GM19463 (cell line): ENCODE measurements around the gene SCNN1B.
"Not testable (repeated sequence)": the region's sequence is repeated elsewhere in the genome, so short reads cannot be mapped to it uniquely, and the experiment has no call there.

Experiments
- ATAC-seq: cut with Tn5 transposase; IDR thresholded peaks from one replicate; pipeline ENCODE4 v1.9.1; 2021; ENCODE audit warnings: mild to moderate bottlenecking, moderate library complexity; ENCODE audit not compliant: unreplicated experiment

SCNN1B gene

DNA sequence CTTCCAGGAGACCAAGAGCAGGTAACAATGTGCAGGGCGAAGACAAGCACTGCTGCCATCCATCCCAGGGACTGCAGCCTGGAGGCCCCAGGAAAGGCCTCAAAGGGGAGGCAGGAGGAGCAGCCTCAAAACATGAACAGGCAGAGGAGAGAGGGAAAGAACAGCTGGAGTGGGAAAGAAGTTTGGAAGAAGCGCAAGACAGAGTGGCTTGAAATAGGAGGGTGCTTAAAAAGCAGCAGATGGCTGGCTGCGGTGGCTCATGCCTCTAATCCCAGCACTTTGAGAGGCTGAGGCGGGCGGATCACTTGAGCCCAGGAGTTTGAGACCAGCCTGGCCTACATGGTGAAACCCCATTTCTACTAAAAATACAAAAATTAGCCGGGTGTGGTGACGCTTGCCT, 98.3 kb downstream of the SCNN1B start:
- not testable (repeated sequence) for ATAC-seq

DNA sequence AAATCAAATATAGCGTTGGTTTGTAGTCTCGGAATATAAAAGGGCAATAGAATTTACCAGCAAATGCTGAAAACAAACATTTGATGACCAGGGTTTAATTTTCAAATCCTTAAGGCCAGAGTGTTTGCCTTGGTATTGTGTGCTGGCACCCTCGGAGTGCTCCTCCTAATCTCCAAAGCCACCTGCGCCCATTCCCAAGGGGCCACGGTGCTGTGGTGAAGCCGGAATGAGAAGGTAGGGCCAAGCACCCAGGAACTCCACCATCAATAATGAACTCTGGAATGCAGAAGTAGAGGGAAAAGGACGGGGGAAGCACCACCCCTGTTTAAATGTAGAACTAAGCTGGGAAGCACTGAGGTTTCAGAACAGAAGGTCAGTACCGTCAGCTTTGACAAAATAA, 99.0 kb downstream of the SCNN1B start:
- no peak for ATAC-seq

DNA sequence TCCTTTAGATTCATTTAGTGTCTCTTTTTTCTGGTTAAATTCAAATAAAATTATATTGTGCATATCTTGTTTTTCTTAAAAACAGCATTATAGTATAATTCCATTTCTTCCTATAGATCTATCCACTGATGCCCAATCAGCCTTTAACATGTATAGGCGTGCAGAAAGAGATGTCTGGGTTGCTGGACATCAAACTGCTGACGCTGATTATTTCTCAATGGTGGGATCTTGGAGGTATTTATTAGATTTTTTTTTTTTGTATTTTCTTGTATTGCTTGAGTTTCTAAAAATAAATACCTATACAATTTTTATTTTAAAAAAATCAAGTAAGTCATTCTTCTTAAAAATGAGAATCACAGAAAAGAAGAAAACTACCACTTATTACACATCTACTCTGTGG, 100.0 kb downstream of the SCNN1B start:
- no peak for ATAC-seq

DNA sequence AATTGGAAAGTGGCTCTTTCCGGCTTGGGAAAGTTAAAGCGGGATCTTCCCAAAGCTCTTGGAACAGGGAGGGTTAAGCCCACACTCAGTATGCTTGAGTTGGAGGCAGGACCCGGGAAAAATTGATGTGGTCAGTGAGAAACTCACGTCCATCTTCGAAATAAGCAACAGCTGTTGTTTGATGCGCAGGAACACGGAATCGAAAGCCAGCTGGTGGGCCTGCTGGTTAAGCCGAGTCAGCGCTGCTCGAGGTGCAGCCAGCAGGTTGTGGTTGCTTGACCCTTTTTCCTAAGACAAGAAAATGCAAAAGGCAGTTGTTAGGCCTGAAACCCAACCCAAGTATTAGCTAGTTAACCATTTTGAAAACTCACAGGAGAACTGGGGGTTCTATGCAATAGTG, 101.4 kb downstream of the SCNN1B start:
- no peak for ATAC-seq

DNA sequence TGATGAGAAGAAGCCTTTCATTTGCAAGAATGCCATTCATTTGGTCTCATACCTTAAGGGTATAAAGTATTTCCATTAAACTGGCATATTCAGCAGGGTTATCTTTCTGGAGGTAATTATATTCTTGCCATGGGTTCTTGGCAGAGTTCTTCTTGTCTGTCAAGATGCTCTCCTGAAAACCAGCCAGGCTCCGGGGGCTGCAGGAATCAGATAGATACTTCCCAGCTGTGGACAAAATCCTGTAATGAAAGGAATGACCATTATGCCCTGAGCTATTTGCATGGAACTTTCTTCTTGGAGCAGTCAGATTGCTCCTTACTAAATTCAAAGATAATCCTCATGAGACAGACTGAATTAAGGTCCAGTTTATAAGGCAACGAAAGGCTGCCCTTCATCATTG, 103.9 kb downstream of the SCNN1B start:
- ATAC-seq: no peak

DNA sequence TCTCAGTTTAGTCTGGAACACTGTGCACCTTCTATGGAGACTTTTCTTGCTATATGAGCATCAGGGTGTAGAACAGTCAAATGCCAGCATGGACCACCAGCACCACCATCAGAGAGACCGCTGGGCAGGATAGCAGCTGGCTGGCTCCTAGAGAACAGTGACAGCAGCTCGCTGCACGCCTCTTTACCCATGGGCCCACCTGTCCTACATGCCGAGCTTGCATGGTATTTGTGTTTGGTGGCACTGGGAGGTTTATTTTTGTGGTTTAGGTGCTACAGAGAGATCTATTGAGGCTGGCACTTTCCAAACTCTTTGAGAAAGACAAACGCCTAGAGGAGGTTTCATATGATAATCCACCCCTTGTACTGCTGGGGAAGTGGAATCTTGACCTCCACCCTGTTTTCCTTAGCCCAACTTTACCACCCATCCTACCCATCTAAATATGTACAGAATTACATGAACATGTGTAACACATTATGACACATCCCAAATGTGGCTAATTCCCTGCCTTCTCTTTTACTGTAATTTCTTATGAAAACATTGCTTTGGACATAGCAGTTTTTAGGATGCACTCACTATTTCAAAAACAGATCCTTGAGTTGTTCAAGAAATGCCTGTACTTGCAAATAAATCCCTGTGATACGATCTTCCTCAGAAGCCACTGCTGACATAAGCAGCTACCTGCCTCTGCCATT, 104.6 kb downstream of the SCNN1B start:
- ATAC-seq: no peak

DNA sequence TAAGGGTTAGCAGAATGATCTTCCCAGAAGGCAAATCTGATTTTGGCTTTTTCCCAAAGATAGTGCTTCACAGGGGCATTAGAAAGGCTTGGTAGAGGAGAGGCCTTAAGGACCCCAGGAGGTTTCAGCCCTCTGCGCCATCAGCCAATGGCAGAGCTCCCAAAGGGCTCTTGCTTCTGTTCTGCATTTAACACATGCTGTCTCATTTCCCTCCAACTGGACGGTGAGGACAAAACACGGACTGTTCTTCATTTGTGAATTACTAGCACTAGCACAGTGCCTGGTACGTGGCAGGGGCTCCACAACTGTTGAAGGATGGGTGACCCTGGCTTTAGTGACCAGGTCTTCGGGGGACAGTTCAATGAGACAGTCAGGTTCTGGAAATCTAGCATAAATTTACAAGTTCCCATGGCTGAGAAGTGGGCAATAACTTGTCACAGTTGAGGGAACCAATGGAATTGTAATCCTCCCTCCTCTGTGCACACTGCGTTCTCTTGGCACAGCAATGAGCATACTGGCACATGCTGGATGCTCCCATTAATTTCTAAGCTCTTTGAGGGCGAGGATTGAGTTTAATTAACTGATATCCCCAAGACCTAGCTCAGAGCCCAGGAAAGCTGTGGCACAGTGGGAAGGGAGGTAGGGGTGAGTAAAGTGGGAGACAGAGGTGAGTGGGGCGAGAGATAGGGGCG, 105.5 kb downstream of the SCNN1B start:
- no peak for ATAC-seq

DNA sequence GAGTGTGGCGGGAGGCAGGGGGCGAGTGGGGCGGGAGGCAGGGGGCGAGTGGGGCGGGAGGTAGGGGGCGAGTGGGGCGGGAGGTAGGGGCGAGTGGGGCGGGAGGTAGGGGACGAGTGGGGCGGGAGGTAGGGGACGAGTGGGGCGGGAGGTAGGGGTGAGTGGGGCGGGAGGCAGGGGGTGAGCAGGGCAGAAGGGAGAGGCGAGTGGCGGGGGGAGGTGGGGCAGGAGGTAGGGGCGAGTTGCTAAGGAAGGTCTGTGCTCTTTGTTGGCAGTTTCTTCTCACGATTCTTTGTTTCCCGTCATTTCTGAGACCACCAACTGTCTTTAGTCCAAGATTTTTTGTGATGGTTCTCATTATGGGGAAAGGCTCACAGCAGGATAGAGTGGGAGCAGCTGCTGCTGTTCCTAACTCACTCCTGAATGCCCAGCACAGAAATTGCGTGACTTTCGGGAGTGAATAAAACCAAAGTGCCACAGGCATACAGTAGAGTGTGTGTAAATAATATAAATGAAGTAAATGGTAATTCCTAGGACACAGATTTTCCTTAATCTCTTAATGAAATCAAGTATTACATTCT, 106.2 kb downstream of the SCNN1B start:
- no peak for ATAC-seq

DNA sequence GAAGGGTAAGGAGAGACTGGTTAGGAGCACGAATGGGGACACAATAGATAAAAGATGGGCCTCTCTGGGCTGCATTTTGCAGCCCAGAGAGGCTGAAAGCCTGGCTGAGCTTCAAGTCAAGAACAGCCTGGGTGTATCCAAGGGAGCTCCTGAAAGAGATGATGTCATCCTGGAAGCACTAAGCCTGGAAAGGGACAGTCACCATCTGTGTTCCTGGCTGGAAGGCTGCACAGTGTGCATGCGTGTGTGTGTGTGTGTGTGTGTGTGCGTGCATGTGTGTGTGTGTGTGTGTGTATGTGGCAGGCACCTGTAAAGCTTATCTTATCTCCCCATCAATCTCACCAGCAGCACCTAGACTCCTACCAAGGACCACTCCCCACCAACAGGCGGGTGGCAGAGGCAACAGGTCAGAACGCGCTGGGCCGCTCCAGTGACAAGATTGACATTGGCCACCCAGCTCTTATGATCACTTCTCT, 106.8 kb downstream of the SCNN1B start:
- ATAC-seq: no peak

DNA sequence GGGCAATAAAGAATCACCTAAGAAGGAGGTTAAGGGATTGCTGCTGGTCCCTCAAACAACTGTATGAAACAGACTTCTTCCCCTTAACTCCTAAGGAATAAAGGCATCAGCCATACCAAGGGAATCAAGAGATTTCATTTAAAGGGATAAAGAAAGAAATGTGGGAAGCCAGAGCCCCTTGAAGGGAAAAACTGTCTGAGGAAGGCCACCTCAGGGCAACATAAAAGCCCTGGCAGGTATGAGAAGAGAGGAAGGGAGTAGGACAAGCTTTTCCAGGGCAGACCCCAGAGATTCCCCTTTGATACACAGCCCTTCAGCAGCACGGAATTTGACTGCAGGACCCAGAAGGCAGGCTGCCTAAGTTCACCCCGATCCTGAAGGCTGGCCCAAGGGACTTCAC, 107.4 kb downstream of the SCNN1B start:
- ATAC-seq: no peak

DNA sequence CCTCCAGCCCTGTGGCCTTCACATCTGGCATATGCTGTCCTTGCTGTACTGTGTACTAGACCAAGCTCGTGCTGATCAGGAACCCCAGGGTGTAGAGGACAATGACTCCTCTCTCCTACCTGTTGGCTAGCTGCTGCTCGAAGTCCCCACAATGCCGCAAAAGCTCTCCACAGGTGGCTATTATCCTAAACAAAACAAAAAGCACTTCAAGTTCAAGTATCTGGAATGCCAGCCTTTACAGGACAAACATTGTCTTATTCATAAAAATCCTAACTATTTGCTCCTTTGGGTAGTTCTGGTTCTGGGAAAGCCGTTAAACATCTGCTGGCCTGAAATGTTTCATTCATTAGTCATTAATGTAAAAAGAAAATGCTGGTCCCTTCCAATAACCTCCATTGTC, 108.1 kb downstream of the SCNN1B start:
- no peak for ATAC-seq

DNA sequence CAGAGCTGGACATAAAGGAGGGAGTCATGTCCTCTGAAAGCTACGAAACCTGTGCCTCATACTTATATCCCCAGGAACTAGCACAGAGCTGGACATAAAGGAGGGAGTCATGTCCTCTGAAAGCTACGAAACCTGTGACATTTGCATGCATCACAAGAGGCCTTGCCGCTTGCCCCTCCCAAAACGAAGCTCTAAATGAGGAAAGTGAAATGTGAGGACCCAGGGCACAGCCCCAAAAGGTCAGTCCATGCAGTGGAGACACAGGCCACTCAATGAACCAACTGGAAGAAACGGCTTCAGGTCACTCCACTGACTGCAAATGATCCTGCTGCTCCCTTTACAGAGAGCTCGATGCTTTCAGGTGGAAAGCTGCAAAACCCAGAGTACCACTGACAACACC, 112.6 kb downstream of the SCNN1B start:
- ATAC-seq: no peak

DNA sequence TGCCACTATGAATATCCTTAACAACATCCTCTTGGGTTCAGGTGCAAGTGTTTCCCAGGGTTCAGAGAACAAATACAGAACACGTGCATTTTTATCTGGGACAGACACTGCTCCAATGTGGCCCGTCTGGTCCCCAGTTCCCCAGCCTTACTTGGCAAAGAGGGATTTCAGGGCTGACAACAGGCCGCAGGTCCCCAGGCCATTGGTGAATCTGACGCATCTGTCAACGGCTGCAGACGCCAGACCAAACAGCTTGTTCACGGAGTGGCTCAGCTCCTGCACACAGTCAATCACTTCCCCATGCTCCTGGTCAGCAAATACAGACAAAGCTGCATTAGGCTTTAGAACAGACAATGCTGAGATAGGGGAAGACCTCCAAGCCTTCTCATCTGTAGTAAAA, 114.7 kb downstream of the SCNN1B start:
- no peak for ATAC-seq

DNA sequence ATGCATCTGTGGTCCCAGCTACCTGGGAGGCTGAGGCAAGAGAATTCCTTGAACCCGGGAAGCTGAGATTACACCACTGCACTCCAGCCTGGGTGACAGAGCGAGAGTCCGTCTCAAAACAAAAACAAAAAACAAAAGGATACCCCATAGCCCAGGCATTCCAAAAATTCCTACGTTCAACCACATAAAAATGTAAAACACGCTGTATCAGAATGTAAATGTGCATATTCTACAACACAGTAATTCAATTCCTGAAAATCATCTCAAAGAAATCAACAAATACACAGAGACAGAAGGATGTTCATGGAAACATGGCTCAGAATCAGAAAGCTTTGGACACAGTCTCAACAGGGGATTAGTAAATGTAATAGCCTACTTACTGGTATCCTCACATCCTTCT, 117.9 kb downstream of the SCNN1B start:
- no peak for ATAC-seq

DNA sequence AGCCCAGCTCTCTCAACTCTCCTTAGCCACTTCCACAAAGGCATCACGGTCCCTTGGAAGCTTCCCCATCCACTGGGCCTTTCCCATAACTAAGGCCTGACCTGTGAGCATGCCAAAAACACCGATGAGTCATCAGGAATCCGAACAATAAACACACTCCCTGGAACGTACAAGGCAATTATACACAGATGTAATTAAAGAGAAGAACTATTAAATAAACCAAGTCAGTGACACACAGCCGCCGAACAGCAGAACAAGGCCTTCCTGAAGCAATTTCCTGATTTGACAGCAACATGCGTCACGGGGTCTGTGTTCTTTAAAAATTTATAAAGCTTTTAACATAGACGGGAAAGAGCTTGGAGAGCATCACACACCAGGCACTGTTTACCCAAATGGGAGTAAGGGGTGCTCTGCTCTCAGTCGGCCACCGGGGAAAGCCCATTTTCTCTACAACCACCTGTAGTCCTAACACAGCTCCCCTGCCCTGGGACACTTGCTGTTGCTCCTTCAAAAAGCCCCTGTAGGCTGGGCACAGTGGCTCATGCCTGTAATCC, 121.5 kb downstream of the SCNN1B start:
- no peak for ATAC-seq

DNA sequence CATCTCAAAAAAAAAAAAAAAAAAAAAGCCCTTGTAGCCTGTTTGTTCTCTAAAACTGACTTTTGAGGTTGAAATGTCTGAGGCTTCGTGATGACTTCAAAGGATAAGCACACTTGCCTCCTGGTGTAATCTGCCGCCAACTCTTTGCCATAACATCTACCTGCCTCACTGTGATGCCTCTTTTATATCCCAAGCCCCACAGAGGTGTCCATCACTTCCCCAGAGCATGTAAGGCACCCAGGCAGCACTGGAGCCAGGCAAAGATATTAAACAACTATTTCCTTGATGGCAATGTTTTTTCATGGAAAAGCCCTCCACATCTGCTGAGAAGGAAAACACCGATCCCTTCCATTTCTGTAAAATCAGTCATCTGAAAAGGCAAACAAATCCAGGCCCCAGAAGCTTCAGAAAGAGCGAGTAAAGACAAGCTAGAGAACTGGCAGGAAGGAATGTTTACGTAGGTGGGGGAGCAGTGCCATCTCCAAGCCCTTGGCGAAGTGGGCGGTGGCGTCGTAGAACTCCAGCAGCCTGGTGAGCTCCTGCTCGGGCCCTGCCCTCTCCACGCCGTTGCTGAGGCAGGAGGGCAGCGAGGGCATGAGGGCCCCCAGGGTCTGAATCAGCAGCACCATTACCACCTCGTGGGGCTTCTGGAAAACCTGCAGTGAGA, 122.3 kb downstream of the SCNN1B start:
- no peak for ATAC-seq

DNA sequence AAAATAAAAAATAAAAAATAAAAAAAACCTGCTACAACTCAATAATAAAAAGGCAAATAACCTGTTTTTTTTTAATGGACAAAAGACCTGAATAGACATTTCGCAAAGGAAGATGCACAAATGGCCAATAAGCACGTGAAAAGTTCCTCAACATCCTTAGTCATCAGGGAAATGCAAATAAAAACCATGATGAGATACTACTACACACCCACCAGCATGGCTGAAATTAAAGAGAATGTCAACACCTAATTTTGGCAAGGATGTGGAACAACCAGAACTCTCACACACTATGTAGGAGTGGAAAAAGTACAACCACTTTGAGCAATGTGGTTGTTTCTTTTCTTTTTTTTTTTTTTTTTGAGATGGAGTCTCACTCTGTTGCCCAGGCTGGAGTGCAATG, 126.2 kb downstream of the SCNN1B start:
- no peak for ATAC-seq
